Measurements from ENCODE around the gene PRKG1.

PRKG1 gene

GRCh38 chr10:51876503-51876902 is 802.2 kb downstream of the PRKG1 start:
- no peak for DNase-seq
- H3K27ac ChIP-seq: no peak overlapping the region
- no peaks in the 10 kb centered on the region for H3K36me3 ChIP-seq
- TF ChIP-seq CTCF (IDR thresholded peaks at IDR 0.05; ENCODE audit: low read depth, low read length): no peak
- no peak overlapping the region for H3K4me3 ChIP-seq (ENCODE audit: low read depth, low read length)
- H3K9me3 ChIP-seq (ENCODE audit: severe bottlenecking): no peaks in the 10 kb centered on the region
- H3K27me3 ChIP-seq (ENCODE audit: insufficient read depth, low read depth, severe bottlenecking): no peaks in the 10 kb centered on the region

DNA sequence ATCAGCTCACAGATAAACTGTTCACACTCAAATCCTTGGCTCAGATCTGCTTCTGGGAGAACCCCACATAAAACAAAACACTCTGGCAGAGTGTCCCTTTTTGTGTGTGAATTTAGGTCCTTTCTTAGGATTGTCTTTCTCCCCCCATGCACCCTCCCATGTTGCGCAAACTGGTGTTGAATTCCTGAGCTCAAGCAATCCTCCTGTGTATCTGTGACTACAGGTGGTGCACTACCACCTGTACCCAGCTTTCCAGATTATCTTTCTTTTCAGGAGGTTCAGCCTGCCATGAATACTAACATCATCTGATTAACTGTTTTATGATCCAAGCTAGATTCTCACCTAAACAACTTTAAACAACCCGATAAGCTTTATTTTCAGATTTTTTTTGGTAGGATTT is 802.7 kb downstream of the PRKG1 start:
- Histone ChIP-seq H3K27me3 (ENCODE audit: insufficient read depth, low read depth, severe bottlenecking) (no peaks in the 10 kb centered on the region), H3K4me3 (ENCODE audit: low read depth, low read length) (no peak overlapping the region), H3K9me3 (ENCODE audit: severe bottlenecking) (no peaks in the 10 kb centered on the region), H3K27ac (no peak overlapping the region), H3K36me3 (no peaks in the 10 kb centered on the region)
- no peak for TF ChIP-seq CTCF (IDR thresholded peaks at IDR 0.05; ENCODE audit: low read depth, low read length)
- no peak for DNase-seq

GRCh38 chr10:51877636-51878035 is 803.3 kb downstream of the PRKG1 start:
- H3K27ac ChIP-seq: no peak overlapping the region
- no peaks in the 10 kb centered on the region for H3K9me3 ChIP-seq (ENCODE audit: severe bottlenecking)
- no peak overlapping the region for H3K4me3 ChIP-seq (ENCODE audit: low read depth, low read length)
- no peak for DNase-seq
- H3K36me3 ChIP-seq: no peaks in the 10 kb centered on the region
- H3K27me3 ChIP-seq (ENCODE audit: insufficient read depth, low read depth, severe bottlenecking): no peaks in the 10 kb centered on the region
- TF ChIP-seq CTCF (IDR thresholded peaks at IDR 0.05; ENCODE audit: low read depth, low read length): no peak

- H3K9me3 ChIP-seq (ENCODE audit: severe bottlenecking): no peaks in the 10 kb centered on the region
- H3K27ac ChIP-seq: no peak overlapping the region
- no peak overlapping the region for H3K4me3 ChIP-seq (ENCODE audit: low read depth, low read length)
- no peaks in the 10 kb centered on the region for H3K36me3 ChIP-seq
- no peaks in the 10 kb centered on the region for H3K27me3 ChIP-seq (ENCODE audit: insufficient read depth, low read depth, severe bottlenecking)
- no peak for DNase-seq
- TF ChIP-seq CTCF (IDR thresholded peaks at IDR 0.05; ENCODE audit: low read depth, low read length): no peak
Measured at GRCh38 chr10:51878695-51879094, 804.4 kb downstream of the PRKG1 start.

GRCh38 chr10:51879238-51879637 is 805.0 kb downstream of the PRKG1 start:
- Histone ChIP-seq H3K36me3 (no peaks in the 10 kb centered on the region), H3K9me3 (ENCODE audit: severe bottlenecking) (no peaks in the 10 kb centered on the region), H3K27me3 (ENCODE audit: insufficient read depth, low read depth, severe bottlenecking) (no peaks in the 10 kb centered on the region), H3K27ac (no peak overlapping the region), H3K4me3 (ENCODE audit: low read depth, low read length) (no peak overlapping the region)
- no peak for TF ChIP-seq CTCF (IDR thresholded peaks at IDR 0.05; ENCODE audit: low read depth, low read length)
- no peak for DNase-seq

GRCh38 chr10:51881213-51881612 is 806.9 kb downstream of the PRKG1 start:
- Histone ChIP-seq H3K9me3 (ENCODE audit: severe bottlenecking) (no peaks in the 10 kb centered on the region), H3K4me3 (ENCODE audit: low read depth, low read length) (no peak overlapping the region), H3K27me3 (ENCODE audit: insufficient read depth, low read depth, severe bottlenecking) (no peaks in the 10 kb centered on the region), H3K36me3 (no peaks in the 10 kb centered on the region), H3K27ac (no peak overlapping the region)
- DNase-seq: no peak
- no peak for TF ChIP-seq CTCF (IDR thresholded peaks at IDR 0.05; ENCODE audit: low read depth, low read length)

Measured in WERI-Rb-1 (cell line).